ENCODE data around the gene FAM228B. TPM values are rescaled to one million over a fixed set of nuclear protein-coding genes. Genes with fewer than 3 reads are reported as not detected.

The FAM228B gene
- polyA plus RNA-seq, 1 experiment = 4.2 TPM

- POLR2A ChIA-PET = no interaction called here
- Histone ChIP-seq H3K4me3 (ENCODE audit: low read depth, low read length) (no peak overlapping the region), H3K27me3 (ENCODE audit: control insufficient read depth, insufficient read depth, low read length) (no peaks in the 10 kb centered on the region), H3K36me3 (ENCODE audit: control insufficient read depth, insufficient read depth, low read length) (peaks cover 20% of the 10 kb centered on the region)
- TF ChIP-seq CTCF (IDR thresholded peaks at IDR 0.05; ENCODE audit: insufficient read depth, low read depth, low read length) = no peak
- CTCF ChIA-PET = interaction anchor here (1.4 to 1.5 kb wide), 2 partner anchors 9 to 16 kb away, joined by 3 to 7 read pairs; no protein-coding TSS in a partner anchor
- DNase-seq (ENCODE audit: low read depth) = no peak
These were observed 83.4 kb downstream of the FAM228B start for GRCh38 chr2:24206714-24207113.

- no peak for TF ChIP-seq CTCF (IDR thresholded peaks at IDR 0.05; ENCODE audit: insufficient read depth, low read depth, low read length)
These were observed 84.1 kb downstream of the FAM228B start for GRCh38 chr2:24207359-24207758.

GRCh38 chr2:24208490-24208889 lies 85.2 kb downstream of the FAM228B start:
- ChIA-PET CTCF (no interaction called here), POLR2A (no interaction called here)
- TF ChIP-seq CTCF (IDR thresholded peaks at IDR 0.05; ENCODE audit: insufficient read depth, low read depth, low read length) = no peak
- H3K4me3 ChIP-seq (ENCODE audit: low read depth, low read length) = no peak overlapping the region
- peaks cover 18% of the 10 kb centered on the region for H3K36me3 ChIP-seq (ENCODE audit: control insufficient read depth, insufficient read depth, low read length)
- H3K27me3 ChIP-seq (ENCODE audit: control insufficient read depth, insufficient read depth, low read length) = no peaks in the 10 kb centered on the region
- DNase-seq (ENCODE audit: low read depth) = no peak

More at GRCh38 chr2:24207359-24207758, 84.1 kb downstream of the FAM228B start:
- POLR2A ChIA-PET = no interaction called here
- CTCF ChIA-PET = interaction anchor here (1.5 kb wide), 1 partner anchor 8 kb away, joined by 7 read pairs; no protein-coding TSS in a partner anchor
- DNase-seq (ENCODE audit: low read depth) = no peak
- H3K4me3 ChIP-seq (ENCODE audit: low read depth, low read length) = no peak overlapping the region
- peaks cover 20% of the 10 kb centered on the region for H3K36me3 ChIP-seq (ENCODE audit: control insufficient read depth, insufficient read depth, low read length)
- H3K27me3 ChIP-seq (ENCODE audit: control insufficient read depth, insufficient read depth, low read length) = no peaks in the 10 kb centered on the region

- TF ChIP-seq CTCF (IDR thresholded peaks at IDR 0.05; ENCODE audit: insufficient read depth, low read depth, low read length) = no peak
- Histone ChIP-seq H3K4me3 (ENCODE audit: low read depth, low read length) (no peak overlapping the region), H3K36me3 (ENCODE audit: control insufficient read depth, insufficient read depth, low read length) (peaks cover 15% of the 10 kb centered on the region), H3K27me3 (ENCODE audit: control insufficient read depth, insufficient read depth, low read length) (no peaks in the 10 kb centered on the region)
- ChIA-PET CTCF (no interaction called here), POLR2A (interaction anchor here (0.7 kb wide), 1 partner anchor 89 kb away, joined by 3 read pairs; no protein-coding TSS in a partner anchor)
- no peak for DNase-seq (ENCODE audit: low read depth)
These were observed 86.3 kb downstream of the FAM228B start for GRCh38 chr2:24209389-24210105.

- CTCF ChIA-PET = interaction anchor here (1.2 kb wide), 1 partner anchor 23 kb away, joined by 3 read pairs; no protein-coding TSS in a partner anchor
- DNase-seq (ENCODE audit: low read depth) = no peak
- POLR2A ChIA-PET = interaction anchor here (0.7 kb wide), 1 partner anchor 89 kb away, joined by 3 read pairs; no protein-coding TSS in a partner anchor
- no peak for TF ChIP-seq CTCF (IDR thresholded peaks at IDR 0.05; ENCODE audit: insufficient read depth, low read depth, low read length)
- Histone ChIP-seq H3K36me3 (ENCODE audit: control insufficient read depth, insufficient read depth, low read length) (peaks cover 14% of the 10 kb centered on the region), H3K27me3 (ENCODE audit: control insufficient read depth, insufficient read depth, low read length) (no peaks in the 10 kb centered on the region), H3K4me3 (ENCODE audit: low read depth, low read length) (no peak overlapping the region)
These were observed 86.8 kb downstream of the FAM228B start for GRCh38 chr2:24210106-24210455.

Data from BJ (cell line).